Liver (tissue), 9 donors: ENCODE measurements around the gene COL9A3. TPM values are rescaled to one million over a fixed set of nuclear protein-coding genes. Genes with fewer than 3 reads are reported as not detected.

Experiments used
- DNase-seq: peaks from one replicate; pipeline ENCODE4 v3.0.0-alpha.2; 2017; ENCODE audit warnings: low spot score
- H3K27ac ChIP-seq, 2 donors: one replicate each; pipeline ENCODE4 v1.7.0; 2013; ENCODE audit warnings: inconsistent platforms in 2 of 2, low read length in 2 of 2, control low read depth in 1 of 2, low read depth in 1 of 2, mild to moderate bottlenecking in 1 of 2
- H3K27me3 ChIP-seq, 4 donors: one replicate each; pipeline versions ENCODE4 v1.6.1 to v1.7.0; 2013; ENCODE audit warnings: low read length in 3 of 4, inconsistent platforms in 1 of 4, mild to moderate bottlenecking in 1 of 4, moderate library complexity in 1 of 4; ENCODE audit not compliant: control insufficient read depth in 4 of 4, insufficient read depth in 4 of 4
- H3K36me3 ChIP-seq, 4 donors: one replicate each; pipeline versions ENCODE4 v1.6.1 to v1.7.0; 2013; ENCODE audit warnings: low read length in 3 of 4, mild to moderate bottlenecking in 3 of 4, low read depth in 1 of 4, moderate library complexity in 1 of 4; ENCODE audit not compliant: control insufficient read depth in 4 of 4, insufficient read depth in 3 of 4
- H3K4me1 ChIP-seq, 4 donors: one replicate each; pipeline versions ENCODE4 v1.6.1 to v1.7.0; 2013; ENCODE audit warnings: low read length in 3 of 4, mild to moderate bottlenecking in 3 of 4, moderate library complexity in 1 of 4; ENCODE audit not compliant: control insufficient read depth in 4 of 4, insufficient read depth in 4 of 4
- H3K4me3 ChIP-seq, 3 donors: one replicate each; pipeline versions ENCODE4 v1.6.1 to v1.7.0; 2013; ENCODE audit warnings: low read length in 3 of 3, control low read depth in 1 of 3, low read depth in 1 of 3, mild to moderate bottlenecking in 1 of 3
- H3K9ac ChIP-seq, 2 donors: one replicate each; pipeline ENCODE4 v1.7.0; 2013; ENCODE audit warnings: low read length in 2 of 2, mild to moderate bottlenecking in 2 of 2, moderate library complexity in 2 of 2, control low read depth in 1 of 2, low read depth in 1 of 2
- H3K9me3 ChIP-seq, 4 donors: one replicate each; pipeline versions ENCODE4 v1.6.1 to v1.7.0; 2013; ENCODE audit warnings: low read length in 3 of 4; ENCODE audit not compliant: control insufficient read depth in 4 of 4
- EGR1 ChIP-seq, 2 donors: IDR thresholded peaks; 2 replicates each; pipeline ENCODE4 v1.6.1; 2016 to 2018; ENCODE audit warnings: antibody characterized with exemption in 2 of 2, low read depth in 2 of 2
- FOXA1 ChIP-seq: IDR thresholded peaks from 2 replicates; pipeline ENCODE4 v1.6.1; 2016; ENCODE audit warnings: antibody characterized with exemption
- FOXA2 ChIP-seq: IDR thresholded peaks from 2 replicates; pipeline ENCODE4 v1.6.1; 2016; ENCODE audit warnings: antibody characterized with exemption
- GABPA ChIP-seq, 2 donors: IDR thresholded peaks in 1 of 2; conservative IDR thresholded peaks in 1 of 2; 2 replicates each; pipeline ENCODE4 v1.6.1; 2016; ENCODE audit warnings: antibody characterized with exemption in 2 of 2, mild to moderate bottlenecking in 1 of 2, moderate library complexity in 1 of 2
- HNF4G ChIP-seq: IDR thresholded peaks from 2 replicates; pipeline ENCODE4 v1.6.1; 2016; ENCODE audit warnings: antibody characterized with exemption
- JUND ChIP-seq, 2 donors: IDR thresholded peaks; 2 replicates each; pipeline ENCODE4 v1.6.1; 2016; ENCODE audit warnings: antibody characterized with exemption in 2 of 2
- NR2F2 ChIP-seq: IDR thresholded peaks from 2 replicates; pipeline ENCODE4 v1.6.1; 2016; ENCODE audit warnings: antibody characterized with exemption
- RAD21 ChIP-seq, 2 donors: IDR thresholded peaks; 2 replicates each; pipeline ENCODE4 v1.6.1; 2016; ENCODE audit warnings: antibody characterized with exemption in 2 of 2, mild to moderate bottlenecking in 2 of 2
- RXRA ChIP-seq, 2 donors: IDR thresholded peaks; 2 replicates each; pipeline ENCODE4 v1.6.1; 2017 to 2018; ENCODE audit warnings: antibody characterized with exemption in 2 of 2, mild to moderate bottlenecking in 1 of 2
- SP1 ChIP-seq: IDR thresholded peaks from 2 replicates; pipeline ENCODE4 v1.6.1; 2018; ENCODE audit warnings: antibody characterized with exemption, mild to moderate bottlenecking
- TAF1 ChIP-seq: conservative IDR thresholded peaks from 2 replicates; pipeline ENCODE4 v1.6.1; 2016; ENCODE audit warnings: antibody characterized with exemption, mild to moderate bottlenecking
- YY1 ChIP-seq: IDR thresholded peaks from 2 replicates; pipeline ENCODE4 v1.6.1; 2016; ENCODE audit warnings: antibody characterized with exemption, mild to moderate bottlenecking
- WGBS: extraction: QIAGEN DNeasy Blood & Tissue Kit; methylation state at CpG from one replicate; pipeline ENCODE4 v1.1.7; 2013; 5-methylcytosine and 5-hydroxymethylcytosine counted together
- polyA plus RNA-seq, 2 donors: library from polyadenylated mRNA; stranded (reverse) in 1 of 2; unstranded in 1 of 2; fragments of 200-250 nt in 1 of 2; fragments of >200 nt in 1 of 2; fragmentation: Nextera tagmentation in 1 of 2; extraction: Ambion mirVana in 1 of 2; gene quantifications; one replicate each; pipeline versions ENCODE4 v1.2.1 to v1.2.3, GENCODE V29; 2013 to 2015
- total RNA-seq, 2 donors: library from RNA; depleted of rRNA; stranded (reverse); fragments of >200 nt; gene quantifications; one replicate each; pipeline ENCODE4 v1.2.3, GENCODE V29; 2014
- TF ChIP-seq, protein P1 (sequence below): IDR thresholded peaks from 2 replicates; pipeline ENCODE4 v1.6.1; 2016; ENCODE audit warnings: antibody characterized with exemption
- TF ChIP-seq, protein P2 (sequence below): fragments of 150-350 bp; IDR thresholded peaks from 2 replicates; pipeline ENCODE4 v1.5.1; 2017; ENCODE audit warnings: improper control_type of control experiment, low read depth, low read length; ENCODE audit not compliant: missing input control
- TF ChIP-seq, protein P3 (sequence below): IDR thresholded peaks from 2 replicates; pipeline ENCODE4 v1.6.1; 2016; ENCODE audit warnings: antibody characterized with exemption
- TF ChIP-seq, protein P4 (sequence below): IDR thresholded peaks from 2 replicates; pipeline ENCODE4 v1.6.1; 2016; ENCODE audit warnings: antibody characterized with exemption
- donor health status: healthy.
- donor health status: healthy.
- donor health status: healthy.
- donor health status: healthy.
- donor health status: healthy.

Gene COL9A3
- total and polyA plus RNA-seq, 4 donors, result 0.92 to 2.0 (median 1.1) TPM

DNA sequence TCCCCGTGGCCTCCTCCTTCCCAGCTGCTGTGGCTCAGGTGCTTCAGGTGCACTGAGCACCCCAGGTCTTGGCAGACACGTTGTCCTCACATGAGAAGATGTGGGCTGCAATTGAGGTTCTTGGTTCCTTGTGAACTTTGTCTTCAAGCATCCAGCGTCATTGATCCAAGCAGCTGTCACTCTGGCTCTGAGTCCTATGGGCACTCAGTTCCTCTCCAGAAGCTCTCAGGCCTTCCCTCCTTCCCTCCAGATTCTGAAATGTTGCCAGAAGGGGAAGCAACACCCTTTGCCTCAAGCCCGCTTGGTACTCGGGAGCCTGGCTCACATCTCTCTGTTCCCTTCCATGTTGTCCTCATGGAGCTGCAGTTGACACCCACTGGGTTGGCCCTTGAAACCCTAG, 29.0 kb upstream of the COL9A3 start (continued):
- TF ChIP-seq TAF1 (no peak), YY1 (no peak), NR2F2 (no peak)
- TF ChIP-seq, protein P1, sequence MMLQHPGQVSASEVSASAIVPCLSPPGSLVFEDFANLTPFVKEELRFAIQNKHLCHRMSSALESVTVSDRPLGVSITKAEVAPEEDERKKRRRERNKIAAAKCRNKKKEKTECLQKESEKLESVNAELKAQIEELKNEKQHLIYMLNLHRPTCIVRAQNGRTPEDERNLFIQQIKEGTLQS, result no peak

DNA sequence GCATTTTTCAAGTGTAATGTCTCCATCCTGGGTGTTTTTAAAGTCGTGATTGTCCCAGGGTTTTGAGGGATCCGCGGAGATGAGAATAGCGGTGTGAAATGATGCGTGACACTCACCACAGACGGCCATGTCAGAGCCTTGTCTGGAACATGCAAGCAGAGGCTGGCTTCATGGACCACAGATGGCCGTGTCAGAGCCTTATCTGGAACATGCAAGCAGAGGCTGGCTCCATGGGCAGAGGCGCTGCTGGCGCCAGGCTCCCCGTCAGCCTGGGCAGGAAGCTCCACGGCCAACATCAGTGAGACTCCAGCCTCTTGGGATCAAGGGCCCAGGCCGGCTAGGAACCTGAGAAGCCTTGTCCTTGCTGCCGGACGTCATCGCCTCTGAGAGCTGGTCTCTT, 28.2 kb upstream of the COL9A3 start:
- WGBS, result 82% methylated on average over 15 of the region's 15 CpGs
- no peak overlapping the region for H3K27ac ChIP-seq
- H3K4me3 ChIP-seq, result no peak overlapping the region
- no peaks in the 10 kb centered on the region for H3K36me3 ChIP-seq
- no peaks in the 10 kb centered on the region for H3K9me3 ChIP-seq
- no peak overlapping the region for H3K9ac ChIP-seq
- TF ChIP-seq RAD21 (IDR thresholded peaks at IDR 0.05), result no peak
- TF ChIP-seq RXRA (IDR thresholded peaks at IDR 0.05), result no peak
- no peak for TF ChIP-seq FOXA2
- no peak for TF ChIP-seq JUND (IDR thresholded peaks at IDR 0.05)
- TF ChIP-seq, protein P2, sequence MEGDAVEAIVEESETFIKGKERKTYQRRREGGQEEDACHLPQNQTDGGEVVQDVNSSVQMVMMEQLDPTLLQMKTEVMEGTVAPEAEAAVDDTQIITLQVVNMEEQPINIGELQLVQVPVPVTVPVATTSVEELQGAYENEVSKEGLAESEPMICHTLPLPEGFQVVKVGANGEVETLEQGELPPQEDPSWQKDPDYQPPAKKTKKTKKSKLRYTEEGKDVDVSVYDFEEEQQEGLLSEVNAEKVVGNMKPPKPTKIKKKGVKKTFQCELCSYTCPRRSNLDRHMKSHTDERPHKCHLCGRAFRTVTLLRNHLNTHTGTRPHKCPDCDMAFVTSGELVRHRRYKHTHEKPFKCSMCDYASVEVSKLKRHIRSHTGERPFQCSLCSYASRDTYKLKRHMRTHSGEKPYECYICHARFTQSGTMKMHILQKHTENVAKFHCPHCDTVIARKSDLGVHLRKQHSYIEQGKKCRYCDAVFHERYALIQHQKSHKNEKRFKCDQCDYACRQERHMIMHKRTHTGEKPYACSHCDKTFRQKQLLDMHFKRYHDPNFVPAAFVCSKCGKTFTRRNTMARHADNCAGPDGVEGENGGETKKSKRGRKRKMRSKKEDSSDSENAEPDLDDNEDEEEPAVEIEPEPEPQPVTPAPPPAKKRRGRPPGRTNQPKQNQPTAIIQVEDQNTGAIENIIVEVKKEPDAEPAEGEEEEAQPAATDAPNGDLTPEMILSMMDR, result no peak
- TF ChIP-seq, protein P1, result no peak
- no peak for TF ChIP-seq HNF4G
- no peak for TF ChIP-seq EGR1 (IDR thresholded peaks at IDR 0.05; ENCODE audit: low read depth in 2 of 2)
- TF ChIP-seq FOXA1, result no peak
- no peak for TF ChIP-seq GABPA (IDR thresholded peaks at IDR 0.05 in 1 of 2, conservative IDR thresholded peaks at IDR 0.05 in 1 of 2)
- no peak for DNase-seq
- peaks cover 0 to 5% (median 3%) of the 10 kb centered on the region in 4 donors for H3K4me1 ChIP-seq
- H3K27me3 ChIP-seq, result no peaks in the 10 kb centered on the region

DNA sequence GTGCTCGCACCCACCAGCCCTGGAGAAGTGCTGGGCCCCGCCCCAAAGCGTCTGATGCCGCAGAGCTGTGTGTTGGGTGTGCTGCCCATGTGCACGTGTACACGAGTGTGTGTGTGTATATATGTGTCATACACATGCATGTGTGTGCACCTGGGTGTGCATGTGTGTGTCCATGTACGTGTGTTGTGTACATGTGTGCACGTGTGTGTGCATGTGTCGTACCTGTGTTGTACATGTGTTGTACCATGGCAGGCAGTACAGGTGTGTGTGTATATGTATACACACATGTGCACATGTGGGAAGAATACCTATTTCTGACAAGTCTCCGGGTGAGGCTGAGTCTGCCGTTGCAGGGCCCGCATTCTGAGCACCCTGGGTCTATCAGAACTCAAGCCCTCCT, 26.8 kb upstream of the COL9A3 start:
- H3K27me3 ChIP-seq, result no peaks in the 10 kb centered on the region
- DNase-seq, result no peak
- WGBS, result 92% methylated on average over 12 of the region's 12 CpGs
- no peak overlapping the region for H3K4me3 ChIP-seq
- H3K27ac ChIP-seq, result no peak overlapping the region
- TF ChIP-seq, protein P2, result no peak
- no peak for TF ChIP-seq TAF1
- TF ChIP-seq, protein P3, sequence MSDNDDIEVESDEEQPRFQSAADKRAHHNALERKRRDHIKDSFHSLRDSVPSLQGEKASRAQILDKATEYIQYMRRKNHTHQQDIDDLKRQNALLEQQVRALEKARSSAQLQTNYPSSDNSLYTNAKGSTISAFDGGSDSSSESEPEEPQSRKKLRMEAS, result no peak
- no peak for TF ChIP-seq FOXA1
- TF ChIP-seq EGR1 (IDR thresholded peaks at IDR 0.05; ENCODE audit: low read depth in 2 of 2), result no peak
- TF ChIP-seq, protein P4, sequence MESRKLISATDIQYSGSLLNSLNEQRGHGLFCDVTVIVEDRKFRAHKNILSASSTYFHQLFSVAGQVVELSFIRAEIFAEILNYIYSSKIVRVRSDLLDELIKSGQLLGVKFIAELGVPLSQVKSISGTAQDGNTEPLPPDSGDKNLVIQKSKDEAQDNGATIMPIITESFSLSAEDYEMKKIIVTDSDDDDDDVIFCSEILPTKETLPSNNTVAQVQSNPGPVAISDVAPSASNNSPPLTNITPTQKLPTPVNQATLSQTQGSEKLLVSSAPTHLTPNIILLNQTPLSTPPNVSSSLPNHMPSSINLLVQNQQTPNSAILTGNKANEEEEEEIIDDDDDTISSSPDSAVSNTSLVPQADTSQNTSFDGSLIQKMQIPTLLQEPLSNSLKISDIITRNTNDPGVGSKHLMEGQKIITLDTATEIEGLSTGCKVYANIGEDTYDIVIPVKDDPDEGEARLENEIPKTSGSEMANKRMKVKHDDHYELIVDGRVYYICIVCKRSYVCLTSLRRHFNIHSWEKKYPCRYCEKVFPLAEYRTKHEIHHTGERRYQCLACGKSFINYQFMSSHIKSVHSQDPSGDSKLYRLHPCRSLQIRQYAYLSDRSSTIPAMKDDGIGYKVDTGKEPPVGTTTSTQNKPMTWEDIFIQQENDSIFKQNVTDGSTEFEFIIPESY, result no peak
- no peak for TF ChIP-seq RXRA (IDR thresholded peaks at IDR 0.05)
- no peak for TF ChIP-seq SP1
- peaks cover 0 to 16% (median 9%) of the 10 kb centered on the region in 4 donors for H3K4me1 ChIP-seq
- H3K9me3 ChIP-seq, result no peaks in the 10 kb centered on the region
- H3K36me3 ChIP-seq, result no peaks in the 10 kb centered on the region
- H3K9ac ChIP-seq, result no peak overlapping the region
